ENCODE data around the gene CDKN1C.

The CDKN1C gene

DNA sequence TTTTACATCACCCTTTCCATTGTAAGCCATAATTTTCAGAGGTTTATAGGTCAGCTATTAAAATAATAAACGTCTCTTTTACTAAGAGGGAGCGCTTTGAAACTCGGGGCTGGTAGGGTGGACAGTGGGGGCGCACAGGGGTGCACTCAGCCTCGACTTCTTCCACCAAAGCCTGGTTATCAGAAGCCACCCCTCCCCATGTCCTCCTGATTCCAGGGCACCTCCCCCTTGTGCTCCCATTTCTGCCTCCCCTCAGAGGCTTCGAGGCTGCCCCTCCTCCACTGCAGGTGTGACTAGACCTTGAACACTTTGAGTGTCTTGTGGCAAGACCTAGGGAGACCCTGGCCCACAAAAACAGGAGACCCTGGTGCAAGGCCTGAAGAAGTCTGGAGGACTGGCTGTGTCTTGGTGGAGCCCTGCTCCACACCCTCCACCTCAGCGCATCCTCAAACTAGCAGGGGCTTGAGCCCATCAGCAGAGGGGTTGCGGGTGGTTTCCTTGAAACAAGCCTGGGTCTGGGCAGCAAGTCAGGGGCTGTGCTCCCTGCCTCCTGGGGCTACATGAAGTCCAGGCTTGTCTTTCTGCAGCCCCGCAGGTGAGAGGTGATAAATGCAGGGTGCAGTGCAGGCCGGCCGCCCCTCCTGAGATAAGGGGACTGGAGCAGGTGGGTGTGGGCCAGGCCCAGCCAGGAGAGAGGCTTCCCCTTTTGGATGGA lies 3.0 kb downstream of the CDKN1C start:
- H3K36me3 ChIP-seq (ENCODE audit: low read depth) = no peaks in the 10 kb centered on the region
- no peaks in the 10 kb centered on the region for H3K4me1 ChIP-seq (ENCODE audit: insufficient read depth, poor library complexity, severe bottlenecking)
- ATAC-seq (ENCODE audit: low read depth) = no peak
- no peak overlapping the region for H3K27ac ChIP-seq (ENCODE audit: poor library complexity, severe bottlenecking)
- no peaks in the 10 kb centered on the region for H3K27me3 ChIP-seq (ENCODE audit: insufficient read depth, poor library complexity, severe bottlenecking)
- TF ChIP-seq CTCF (IDR thresholded peaks at IDR 0.05; ENCODE audit: poor library complexity, severe bottlenecking) = no peak
- H3K9me3 ChIP-seq (ENCODE audit: severe bottlenecking) = no peaks in the 10 kb centered on the region
- DNase-seq (ENCODE audit: low spot score) = no peak
- no peak overlapping the region for H3K4me3 ChIP-seq (ENCODE audit: severe bottlenecking)

GRCh38 chr11:2881981-2882375 lies 3.6 kb downstream of the CDKN1C start:
- DNase-seq (ENCODE audit: low spot score) = no peak
- no peaks in the 10 kb centered on the region for H3K4me1 ChIP-seq (ENCODE audit: insufficient read depth, poor library complexity, severe bottlenecking)
- TF ChIP-seq CTCF (IDR thresholded peaks at IDR 0.05; ENCODE audit: poor library complexity, severe bottlenecking) = no peak
- no peaks in the 10 kb centered on the region for H3K36me3 ChIP-seq (ENCODE audit: low read depth)
- ATAC-seq (ENCODE audit: low read depth) = no peak
- no peaks in the 10 kb centered on the region for H3K9me3 ChIP-seq (ENCODE audit: severe bottlenecking)
- H3K27ac ChIP-seq (ENCODE audit: poor library complexity, severe bottlenecking) = no peak overlapping the region
- no peaks in the 10 kb centered on the region for H3K27me3 ChIP-seq (ENCODE audit: insufficient read depth, poor library complexity, severe bottlenecking)
- no peak overlapping the region for H3K4me3 ChIP-seq (ENCODE audit: severe bottlenecking)

DNA sequence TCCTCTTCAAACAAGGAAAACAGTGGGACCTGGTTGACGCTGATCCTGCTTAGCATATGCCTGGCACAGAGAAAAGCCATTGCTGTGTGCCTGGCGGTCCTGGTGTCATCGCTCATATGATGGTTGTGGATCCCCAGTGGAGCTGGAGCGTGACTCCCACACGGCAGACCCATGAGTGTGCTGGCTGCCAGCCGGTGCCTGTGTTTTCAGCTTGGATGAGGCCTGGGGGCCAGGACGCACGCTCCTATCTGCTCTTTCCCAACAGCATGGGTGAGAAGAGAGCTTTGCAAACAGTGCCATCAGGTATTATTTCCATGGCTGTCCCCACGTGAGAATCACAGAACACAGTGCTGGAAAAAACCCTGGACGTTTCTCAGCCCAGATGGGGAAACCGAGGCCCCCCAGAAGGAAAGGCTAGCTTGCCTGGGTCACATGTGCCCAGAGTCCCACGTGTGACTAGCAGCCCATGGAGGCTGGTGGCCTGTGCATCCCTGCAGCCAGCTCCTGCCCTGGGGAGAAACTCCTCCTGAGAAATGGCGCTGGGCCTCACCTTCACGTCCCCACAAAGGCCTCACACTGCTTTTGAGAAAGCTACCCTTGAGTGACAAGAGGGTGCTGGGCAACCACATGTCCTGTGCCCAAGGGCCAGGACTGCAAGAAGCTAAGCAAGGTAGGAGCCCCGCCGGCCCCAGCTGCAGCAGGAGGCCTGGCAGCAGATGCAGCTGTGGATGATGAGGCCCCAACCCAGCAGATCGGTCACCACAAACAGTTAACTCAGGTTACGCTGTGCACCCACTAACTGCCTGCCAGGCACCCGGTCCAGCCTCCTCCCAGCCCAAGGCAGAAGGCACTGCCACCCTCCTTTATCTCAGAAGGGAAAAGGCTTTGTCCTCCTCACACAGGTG lies 4.2 kb downstream of the CDKN1C start:
- TF ChIP-seq CTCF (IDR thresholded peaks at IDR 0.05; ENCODE audit: poor library complexity, severe bottlenecking) = no peak
- H3K36me3 ChIP-seq (ENCODE audit: low read depth) = no peaks in the 10 kb centered on the region
- H3K4me1 ChIP-seq (ENCODE audit: insufficient read depth, poor library complexity, severe bottlenecking) = no peaks in the 10 kb centered on the region
- DNase-seq (ENCODE audit: low spot score) (no peak), ATAC-seq (ENCODE audit: low read depth) (no peak)
- H3K9me3 ChIP-seq (ENCODE audit: severe bottlenecking) = no peaks in the 10 kb centered on the region
- H3K4me3 ChIP-seq (ENCODE audit: severe bottlenecking) = no peak overlapping the region
- H3K27me3 ChIP-seq (ENCODE audit: insufficient read depth, poor library complexity, severe bottlenecking) = no peaks in the 10 kb centered on the region
- H3K27ac ChIP-seq (ENCODE audit: poor library complexity, severe bottlenecking) = no peak overlapping the region

DNA sequence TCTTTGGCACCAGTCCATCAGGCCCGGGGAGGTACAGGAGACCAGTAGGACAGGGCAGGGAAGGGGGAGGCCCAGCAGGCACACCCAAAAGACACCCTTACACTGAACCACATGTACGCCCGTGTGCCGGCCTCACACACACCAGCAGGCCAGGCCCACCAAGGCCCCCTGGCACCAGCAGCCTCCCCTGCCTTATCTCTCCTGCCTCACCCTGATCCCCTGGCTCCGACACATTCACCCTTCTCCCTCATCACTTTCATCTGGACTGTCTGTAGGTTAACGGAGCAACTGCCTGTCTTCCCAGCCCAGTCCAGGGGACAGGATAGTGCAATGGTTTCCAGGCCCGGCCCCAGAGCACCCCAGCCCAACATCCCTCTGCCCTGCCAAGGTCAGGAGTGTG lies 4.9 kb downstream of the CDKN1C start:
- TF ChIP-seq CTCF (IDR thresholded peaks at IDR 0.05; ENCODE audit: poor library complexity, severe bottlenecking) = no peak
- Histone ChIP-seq H3K4me3 (ENCODE audit: severe bottlenecking) (no peak overlapping the region), H3K4me1 (ENCODE audit: insufficient read depth, poor library complexity, severe bottlenecking) (no peaks in the 10 kb centered on the region), H3K27ac (ENCODE audit: poor library complexity, severe bottlenecking) (no peak overlapping the region), H3K36me3 (ENCODE audit: low read depth) (no peaks in the 10 kb centered on the region), H3K27me3 (ENCODE audit: insufficient read depth, poor library complexity, severe bottlenecking) (no peaks in the 10 kb centered on the region), H3K9me3 (ENCODE audit: severe bottlenecking) (no peaks in the 10 kb centered on the region)
- DNase-seq (ENCODE audit: low spot score) = no peak
- ATAC-seq (ENCODE audit: low read depth) = no peak
